ENCODE results near the gene USP1.

DNA sequence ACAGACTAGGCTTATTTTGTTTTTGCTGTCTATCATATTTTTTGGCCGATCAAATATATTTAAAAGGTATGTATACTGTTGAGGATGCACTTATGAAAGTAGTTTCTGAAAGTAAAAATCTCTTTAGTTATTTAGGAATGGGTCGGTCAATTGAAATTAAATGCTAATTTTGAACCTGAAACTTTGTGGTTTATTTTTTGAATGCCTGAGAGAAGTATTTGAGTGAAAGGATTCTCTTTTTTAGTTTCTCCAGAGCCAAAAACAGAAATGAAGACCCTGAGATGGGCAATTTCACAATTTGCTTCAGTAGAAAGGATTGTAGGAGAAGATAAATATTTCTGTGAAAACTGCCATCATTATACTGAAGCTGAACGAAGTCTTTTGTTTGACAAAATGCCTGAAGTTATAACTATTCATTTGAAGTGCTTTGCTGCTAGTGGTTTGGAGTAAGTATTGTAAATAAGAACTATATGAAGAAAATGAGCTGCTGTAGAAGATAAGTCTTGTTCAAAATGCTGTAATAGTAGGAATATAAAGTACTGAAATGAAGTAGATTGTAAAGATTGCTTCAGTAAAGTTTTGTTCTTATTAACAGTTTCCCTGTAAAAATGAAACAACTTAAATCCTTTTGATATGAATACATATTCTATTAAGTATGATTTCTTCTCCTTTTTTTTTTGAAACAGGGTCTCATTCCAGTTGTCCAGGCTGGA lies 11.5 kb downstream of the USP1 start:
- TF ChIP-seq, protein P1, sequence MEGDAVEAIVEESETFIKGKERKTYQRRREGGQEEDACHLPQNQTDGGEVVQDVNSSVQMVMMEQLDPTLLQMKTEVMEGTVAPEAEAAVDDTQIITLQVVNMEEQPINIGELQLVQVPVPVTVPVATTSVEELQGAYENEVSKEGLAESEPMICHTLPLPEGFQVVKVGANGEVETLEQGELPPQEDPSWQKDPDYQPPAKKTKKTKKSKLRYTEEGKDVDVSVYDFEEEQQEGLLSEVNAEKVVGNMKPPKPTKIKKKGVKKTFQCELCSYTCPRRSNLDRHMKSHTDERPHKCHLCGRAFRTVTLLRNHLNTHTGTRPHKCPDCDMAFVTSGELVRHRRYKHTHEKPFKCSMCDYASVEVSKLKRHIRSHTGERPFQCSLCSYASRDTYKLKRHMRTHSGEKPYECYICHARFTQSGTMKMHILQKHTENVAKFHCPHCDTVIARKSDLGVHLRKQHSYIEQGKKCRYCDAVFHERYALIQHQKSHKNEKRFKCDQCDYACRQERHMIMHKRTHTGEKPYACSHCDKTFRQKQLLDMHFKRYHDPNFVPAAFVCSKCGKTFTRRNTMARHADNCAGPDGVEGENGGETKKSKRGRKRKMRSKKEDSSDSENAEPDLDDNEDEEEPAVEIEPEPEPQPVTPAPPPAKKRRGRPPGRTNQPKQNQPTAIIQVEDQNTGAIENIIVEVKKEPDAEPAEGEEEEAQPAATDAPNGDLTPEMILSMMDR (IDR thresholded peaks at IDR 0.05), result no peak
- TF ChIP-seq POLR2AphosphoS5 (IDR thresholded peaks at IDR 0.05), result no peak
- no peak for TF ChIP-seq EP300 (IDR thresholded peaks at IDR 0.05)
- no peak for TF ChIP-seq POLR2A (IDR thresholded peaks at IDR 0.05)
